T-helper 1 cell treated with Interleukin-12 subunit alpha and Interleukin-12 subunit beta and Interleukin-4 antibody, amounts not matched to agents 30 μg/mL and 1 μg/mL, for 36 hours (primary cell): ENCODE results near the gene LARGE1.

Experiments used
- H3K27ac Mint-ChIP-seq: one replicate; pipeline ENCODE4 v1.8.0; 2021; ENCODE audit warnings: mild to moderate bottlenecking, mixed read lengths
- H3K27me3 Mint-ChIP-seq: one replicate; pipeline ENCODE4 v1.8.0; 2021; ENCODE audit warnings: low read depth, mixed read lengths
- H3K36me3 Mint-ChIP-seq: one replicate; pipeline ENCODE4 v1.8.0; 2021; ENCODE audit warnings: low read depth, mixed read lengths
- H3K4me1 Mint-ChIP-seq: one replicate; pipeline ENCODE4 v1.8.0; 2021; ENCODE audit warnings: low read depth, mixed read lengths
- H3K4me3 Mint-ChIP-seq: one replicate; pipeline ENCODE4 v1.8.0; 2021; ENCODE audit warnings: mild to moderate bottlenecking, moderate library complexity, mixed read lengths
- H3K9me3 Mint-ChIP-seq: one replicate; pipeline ENCODE4 v1.8.0; 2021; ENCODE audit warnings: mixed read lengths

The LARGE1 gene

GRCh38 chr22:33337524-33337923 lies 582.8 kb downstream of the LARGE1 start:
- Mint-ChIP-seq H3K4me1 (no peaks in the 10 kb centered on the region), H3K4me3 (no peak overlapping the region), H3K27ac (no peak overlapping the region), H3K27me3 (no peaks in the 10 kb centered on the region), H3K36me3 (no peaks in the 10 kb centered on the region), H3K9me3 (peaks cover 8% of the 10 kb centered on the region)

- Mint-ChIP-seq H3K36me3 (no peaks in the 10 kb centered on the region), H3K4me3 (no peak overlapping the region), H3K4me1 (no peaks in the 10 kb centered on the region), H3K27me3 (no peaks in the 10 kb centered on the region), H3K9me3 (peaks cover 8% of the 10 kb centered on the region), H3K27ac (no peak overlapping the region)
Observed at GRCh38 chr22:33335611-33336279, 584.5 kb downstream of the LARGE1 start.

- no peak overlapping the region for H3K4me3 Mint-ChIP-seq
- H3K4me1 Mint-ChIP-seq = no peaks in the 10 kb centered on the region
- H3K9me3 Mint-ChIP-seq = peaks cover 5% of the 10 kb centered on the region
- H3K27ac Mint-ChIP-seq = no peak overlapping the region
- H3K27me3 Mint-ChIP-seq = no peaks in the 10 kb centered on the region
- no peaks in the 10 kb centered on the region for H3K36me3 Mint-ChIP-seq
Observed at GRCh38 chr22:33332538-33332937, 587.7 kb downstream of the LARGE1 start.

GRCh38 chr22:33331017-33331416 lies 589.3 kb downstream of the LARGE1 start:
- H3K4me1 Mint-ChIP-seq = no peaks in the 10 kb centered on the region
- H3K4me3 Mint-ChIP-seq = no peak overlapping the region
- peaks cover 5% of the 10 kb centered on the region for H3K9me3 Mint-ChIP-seq
- H3K36me3 Mint-ChIP-seq = no peaks in the 10 kb centered on the region
- no peaks in the 10 kb centered on the region for H3K27me3 Mint-ChIP-seq
- H3K27ac Mint-ChIP-seq = no peak overlapping the region

- H3K4me3 Mint-ChIP-seq = no peak overlapping the region
Observed at GRCh38 chr22:33330534-33330933, 589.7 kb downstream of the LARGE1 start.

GRCh38 chr22:33329398-33329797 lies 590.9 kb downstream of the LARGE1 start:
- Mint-ChIP-seq H3K9me3 (no peaks in the 10 kb centered on the region), H3K4me1 (no peaks in the 10 kb centered on the region)

More at GRCh38 chr22:33330534-33330933, 589.7 kb downstream of the LARGE1 start:
- Mint-ChIP-seq H3K4me1 (no peaks in the 10 kb centered on the region), H3K36me3 (no peaks in the 10 kb centered on the region), H3K27ac (no peak overlapping the region), H3K9me3 (peaks cover 1% of the 10 kb centered on the region), H3K27me3 (no peaks in the 10 kb centered on the region)

GRCh38 chr22:33328789-33329296 lies 591.4 kb downstream of the LARGE1 start:
- H3K27ac Mint-ChIP-seq = no peak overlapping the region
- H3K36me3 Mint-ChIP-seq = no peaks in the 10 kb centered on the region
- H3K27me3 Mint-ChIP-seq = no peaks in the 10 kb centered on the region
- H3K4me1 Mint-ChIP-seq = no peaks in the 10 kb centered on the region
- no peaks in the 10 kb centered on the region for H3K9me3 Mint-ChIP-seq
- H3K4me3 Mint-ChIP-seq = no peak overlapping the region

More at GRCh38 chr22:33329398-33329797, 590.9 kb downstream of the LARGE1 start:
- no peak overlapping the region for H3K4me3 Mint-ChIP-seq
- no peaks in the 10 kb centered on the region for H3K27me3 Mint-ChIP-seq
- H3K36me3 Mint-ChIP-seq = no peaks in the 10 kb centered on the region
- H3K27ac Mint-ChIP-seq = no peak overlapping the region

GRCh38 chr22:33327348-33327860 lies 592.9 kb downstream of the LARGE1 start:
- H3K27ac Mint-ChIP-seq = no peak overlapping the region
- no peaks in the 10 kb centered on the region for H3K36me3 Mint-ChIP-seq
- no peak overlapping the region for H3K4me3 Mint-ChIP-seq
- no peaks in the 10 kb centered on the region for H3K4me1 Mint-ChIP-seq
- no peaks in the 10 kb centered on the region for H3K27me3 Mint-ChIP-seq
- peaks cover 5% of the 10 kb centered on the region for H3K9me3 Mint-ChIP-seq

- Mint-ChIP-seq H3K36me3 (no peaks in the 10 kb centered on the region), H3K27me3 (no peaks in the 10 kb centered on the region), H3K9me3 (peaks cover 5% of the 10 kb centered on the region), H3K27ac (no peak overlapping the region), H3K4me1 (no peaks in the 10 kb centered on the region), H3K4me3 (no peak overlapping the region)
Observed at GRCh38 chr22:33326540-33327295, 593.6 kb downstream of the LARGE1 start.

GRCh38 chr22:33325232-33326004 lies 594.9 kb downstream of the LARGE1 start:
- no peak overlapping the region for H3K4me3 Mint-ChIP-seq
- H3K27ac Mint-ChIP-seq = no peak overlapping the region
- no peaks in the 10 kb centered on the region for H3K27me3 Mint-ChIP-seq
- H3K4me1 Mint-ChIP-seq = no peaks in the 10 kb centered on the region
- H3K9me3 Mint-ChIP-seq = peaks cover 5% of the 10 kb centered on the region
- no peaks in the 10 kb centered on the region for H3K36me3 Mint-ChIP-seq

- peaks cover 5% of the 10 kb centered on the region for H3K9me3 Mint-ChIP-seq
- no peak overlapping the region for H3K4me3 Mint-ChIP-seq
- H3K36me3 Mint-ChIP-seq = no peaks in the 10 kb centered on the region
- H3K27ac Mint-ChIP-seq = no peak overlapping the region
- H3K27me3 Mint-ChIP-seq = no peaks in the 10 kb centered on the region
- no peaks in the 10 kb centered on the region for H3K4me1 Mint-ChIP-seq
Observed at GRCh38 chr22:33324228-33324627, 596.0 kb downstream of the LARGE1 start.

GRCh38 chr22:33321466-33321865 lies 598.8 kb downstream of the LARGE1 start:
- H3K9me3 Mint-ChIP-seq = peaks cover 11% of the 10 kb centered on the region
- no peaks in the 10 kb centered on the region for H3K36me3 Mint-ChIP-seq
- H3K4me1 Mint-ChIP-seq = no peaks in the 10 kb centered on the region
- no peak overlapping the region for H3K27ac Mint-ChIP-seq
- no peak overlapping the region for H3K4me3 Mint-ChIP-seq
- no peaks in the 10 kb centered on the region for H3K27me3 Mint-ChIP-seq

GRCh38 chr22:33315954-33316353 lies 604.3 kb downstream of the LARGE1 start:
- Mint-ChIP-seq H3K27me3 (no peaks in the 10 kb centered on the region), H3K4me3 (no peak overlapping the region), H3K4me1 (no peaks in the 10 kb centered on the region), H3K36me3 (no peaks in the 10 kb centered on the region), H3K9me3 (peaks cover 6% of the 10 kb centered on the region), H3K27ac (no peak overlapping the region)

GRCh38 chr22:33315117-33315516 lies 605.2 kb downstream of the LARGE1 start:
- H3K27ac Mint-ChIP-seq = no peak overlapping the region
- no peak overlapping the region for H3K4me3 Mint-ChIP-seq
- H3K27me3 Mint-ChIP-seq = no peaks in the 10 kb centered on the region
- H3K36me3 Mint-ChIP-seq = no peaks in the 10 kb centered on the region
- H3K4me1 Mint-ChIP-seq = no peaks in the 10 kb centered on the region
- peaks cover 6% of the 10 kb centered on the region for H3K9me3 Mint-ChIP-seq
